Measurements from ENCODE around the gene ANTXR1. TPM values are rescaled to one million over a fixed set of nuclear protein-coding genes. Genes with fewer than 3 reads are reported as not detected.

ANTXR1 gene
- total and polyA plus RNA-seq, 2 of the 8 experiments (the other 6 are each of a cell fraction or from before 2014, with no cell fraction given) = 15.8 to 44.3 TPM

DNA sequence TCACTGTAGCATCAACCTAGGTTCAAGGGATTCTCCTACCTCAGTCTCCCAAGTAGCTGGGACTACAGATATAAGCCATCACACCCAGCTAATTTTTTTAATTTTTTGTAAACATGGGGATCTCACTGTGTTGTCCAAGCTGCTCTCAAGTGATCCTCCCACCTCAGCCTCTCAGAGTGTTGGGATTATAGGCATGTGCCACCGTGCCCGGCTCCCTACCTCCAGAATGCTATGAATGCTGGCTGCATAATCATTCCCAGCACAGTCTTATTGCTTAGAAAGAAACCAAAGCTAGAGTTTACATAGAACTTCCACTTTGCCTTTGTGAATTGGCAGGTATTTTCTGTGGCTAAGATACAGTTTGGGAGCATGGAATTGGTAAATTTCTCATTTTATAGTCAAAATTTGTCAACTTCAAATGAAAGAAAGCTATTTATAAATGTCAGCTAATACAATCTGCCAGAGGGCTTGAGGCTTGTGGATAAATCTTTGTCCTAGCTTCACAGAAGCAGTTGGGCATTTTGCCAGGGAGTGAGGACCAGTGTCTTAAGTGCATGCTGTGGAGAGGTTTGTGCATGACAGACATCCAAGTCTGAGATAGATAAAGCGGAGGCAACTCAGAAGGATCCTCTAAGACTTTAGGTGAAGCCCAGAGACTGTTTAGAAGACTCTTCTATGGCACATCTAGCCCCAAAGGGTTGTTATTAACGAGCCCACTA, 175.4 kb downstream of the ANTXR1 start:
- FAIRE-seq (no peak), DNase-seq (ENCODE audit: low read depth in 1 of 2, low spot score in 2 of 2) (no peak)
- Histone ChIP-seq H3K4me2 (ENCODE audit: insufficient read depth in 1 of 2, low read depth in 2 of 2, low read length in 2 of 2) (no peak overlapping the region), H3K27me3 (replicated peaks in 1 of 4; ENCODE audit: control insufficient read depth in 3 of 4, extremely low read depth in 1 of 4, insufficient read depth in 3 of 4, low read length in 3 of 4) (no peaks in the 10 kb centered on the region), H2AK5ac (ENCODE audit: low read depth, low read length) (no peak overlapping the region), H3K27ac (ENCODE audit: low read depth, low read length) (no peak overlapping the region), H3K18ac (ENCODE audit: extremely low read depth, low read length) (no peak overlapping the region), H3K36me3 (ENCODE audit: control insufficient read depth in 2 of 4, insufficient read depth in 4 of 4, low read length in 3 of 4) (peaks cover 0 to 7% (median 2%) of the 10 kb centered on the region in 4 experiments; a peak in 2 of 8 replicates), H2BK120ac (replicated peaks; ENCODE audit: low read depth, low read length) (no peak overlapping the region), H3K79me1 (ENCODE audit: low read depth, low read length) (no peaks in the 10 kb centered on the region), H2AFZ (ENCODE audit: low read length) (no peak overlapping the region), H3K4me3 (ENCODE audit: extremely low read depth in 1 of 4, insufficient read depth in 2 of 4, low read depth in 3 of 4, low read length in 4 of 4) (no peak overlapping the region), H3K23ac (ENCODE audit: insufficient read length) (no peak overlapping the region), H3K14ac (ENCODE audit: insufficient read length) (no peak overlapping the region), H4K8ac (ENCODE audit: extremely low read depth, insufficient read depth, low read length) (no peak overlapping the region), H4K5ac (ENCODE audit: insufficient read length, low read depth, low read length) (no peak overlapping the region), H4K20me1 (replicated peaks in 1 of 2; ENCODE audit: control insufficient read depth in 1 of 2, insufficient read depth in 2 of 2, low read length in 2 of 2) (no peaks in the 10 kb centered on the region), H3K9ac (replicated peaks in 1 of 4; ENCODE audit: extremely low read depth in 1 of 4, low read depth in 3 of 4, low read length in 3 of 4) (no peak overlapping the region), H3K9me3 (ENCODE audit: insufficient read depth in 2 of 2, low read depth in 1 of 2, low read length in 1 of 2) (no peaks in the 10 kb centered on the region), H3K79me2 (ENCODE audit: control insufficient read depth in 1 of 2, insufficient read depth in 2 of 2, low read length in 2 of 2) (no peaks in the 10 kb centered on the region), H3K56ac (replicated peaks; ENCODE audit: insufficient read length, low read depth, low read length) (no peak overlapping the region), H2BK12ac (ENCODE audit: low read depth, low read length) (no peak overlapping the region), H3K23me2 (ENCODE audit: low read depth, low read length) (no peaks in the 10 kb centered on the region), H2BK20ac (ENCODE audit: low read length) (no peak overlapping the region), H3K4me1 (replicated peaks in 1 of 4; ENCODE audit: control insufficient read depth in 3 of 4, insufficient read depth in 4 of 4, low read length in 3 of 4) (peaks cover 0 to 4% (median 0%) of the 10 kb centered on the region in 4 experiments; a peak in 4 of 7 replicates), H2BK15ac (ENCODE audit: low read length) (no peak overlapping the region), H2BK5ac (ENCODE audit: low read depth, low read length) (no peak overlapping the region), H4K91ac (replicated peaks; ENCODE audit: insufficient read length, low read length) (no peak overlapping the region), H3K4ac (replicated peaks; ENCODE audit: insufficient read length, low read depth, low read length) (no peak overlapping the region)
- CTCF ChIA-PET (ENCODE audit: partially characterized antibody) = interaction anchor here (0.6 to 1.7 kb wide), 7 partner anchors 9 to 189 kb away, joined by 3 to 6 read pairs (median 4); no protein-coding TSS in a partner anchor
- WGBS, 2 experiments (ENCODE audit: extremely low coverage in 1 of 2, insufficient coverage in 1 of 2, insufficient read length in 1 of 2, insufficient replicate concordance in 2 of 2, low coverage in 1 of 2, low lambda C conversion rate in 2 of 2, missing lambda C conversion rate in 1 of 2) = 78% methylated on average over 4 of the region's 4 CpGs; no CpG with 5 or more reads in 1 of the 2 experiments
- POLR2A ChIA-PET (ENCODE audit: partially characterized antibody) = interaction anchor here (1.0 to 2.6 kb wide), 2 partner anchors 11 to 24 kb away, joined by 7 to 11 read pairs; no protein-coding TSS in a partner anchor
- no peak for TF ChIP-seq CTBP2 (IDR thresholded peaks at IDR 0.05; ENCODE audit: borderline replicate concordance, insufficient read depth, insufficient read length, low read length)

All from H1 (cell line).